Measurements from ENCODE around the gene FOLR1. TPM values are rescaled to one million over a fixed set of nuclear protein-coding genes. Genes with fewer than 3 reads are reported as not detected.

FOLR1 gene
- total RNA-seq, 1 experiment from 2014 or later: not detected

DNA sequence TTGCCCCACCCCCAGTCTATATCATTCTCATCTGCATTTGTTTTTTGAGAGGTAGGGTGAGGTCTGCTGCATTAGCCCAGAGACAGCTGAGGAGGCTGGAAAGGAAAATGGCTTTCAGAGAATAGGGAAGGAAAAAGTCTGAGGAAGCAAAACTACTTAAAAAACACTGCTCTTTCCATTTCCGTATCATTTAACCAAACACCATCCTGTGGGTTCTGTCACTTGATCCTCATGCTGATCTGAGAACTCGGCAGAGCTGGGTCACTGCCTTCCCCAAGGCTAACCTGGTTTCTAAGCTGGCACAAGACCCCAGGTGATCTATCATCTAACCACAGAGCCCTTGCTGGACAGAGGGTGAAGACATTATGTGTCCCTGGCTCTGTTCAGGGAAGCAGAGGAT is 25.9 kb downstream of the FOLR1 start:
- ChIA-PET POLR2A (no interaction called here), CTCF (no interaction called here)
- no peak overlapping the region for H3K4me3 ChIP-seq (ENCODE audit: low read depth in 2 of 2, low read length in 2 of 2)
- TF ChIP-seq TCF7L2 (IDR thresholded peaks at IDR 0.05; ENCODE audit: low read depth, low read length) (no peak), REST (IDR thresholded peaks at IDR 0.05; ENCODE audit: insufficient read depth in 1 of 2, low read depth in 2 of 2, low read length in 1 of 2) (no peak), POLR2AphosphoS5 (IDR thresholded peaks at IDR 0.05; ENCODE audit: low read depth, low read length) (no peak), SIN3A (IDR thresholded peaks at IDR 0.05; ENCODE audit: borderline replicate concordance, insufficient read depth, low read depth, low read length) (no peak)
- TF ChIP-seq, protein P1, sequence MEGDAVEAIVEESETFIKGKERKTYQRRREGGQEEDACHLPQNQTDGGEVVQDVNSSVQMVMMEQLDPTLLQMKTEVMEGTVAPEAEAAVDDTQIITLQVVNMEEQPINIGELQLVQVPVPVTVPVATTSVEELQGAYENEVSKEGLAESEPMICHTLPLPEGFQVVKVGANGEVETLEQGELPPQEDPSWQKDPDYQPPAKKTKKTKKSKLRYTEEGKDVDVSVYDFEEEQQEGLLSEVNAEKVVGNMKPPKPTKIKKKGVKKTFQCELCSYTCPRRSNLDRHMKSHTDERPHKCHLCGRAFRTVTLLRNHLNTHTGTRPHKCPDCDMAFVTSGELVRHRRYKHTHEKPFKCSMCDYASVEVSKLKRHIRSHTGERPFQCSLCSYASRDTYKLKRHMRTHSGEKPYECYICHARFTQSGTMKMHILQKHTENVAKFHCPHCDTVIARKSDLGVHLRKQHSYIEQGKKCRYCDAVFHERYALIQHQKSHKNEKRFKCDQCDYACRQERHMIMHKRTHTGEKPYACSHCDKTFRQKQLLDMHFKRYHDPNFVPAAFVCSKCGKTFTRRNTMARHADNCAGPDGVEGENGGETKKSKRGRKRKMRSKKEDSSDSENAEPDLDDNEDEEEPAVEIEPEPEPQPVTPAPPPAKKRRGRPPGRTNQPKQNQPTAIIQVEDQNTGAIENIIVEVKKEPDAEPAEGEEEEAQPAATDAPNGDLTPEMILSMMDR (IDR thresholded peaks at IDR 0.05): no peak
- DNase-seq (ENCODE audit: low read depth, low spot score) (no peak), ATAC-seq (no peak)
- no peaks in the 10 kb centered on the region for H3K9me3 ChIP-seq (ENCODE audit: control insufficient read depth, insufficient read depth, low read depth, low read length)
- in situ Hi-C loops (cut with HindIII; ENCODE audit: low pct_unique_long_range_greater_than_20kb, low sequenced_read_pairs) (no loop called here), intact Hi-C loops (cut with micrococcal nuclease; ENCODE audit: unreplicated experiment) (no loop called here)
- H3K27ac ChIP-seq (ENCODE audit: low read length): no peak overlapping the region
- peaks cover 7% of the 10 kb centered on the region; the same call in 1 of the 2 replicates for H3K27me3 ChIP-seq (ENCODE audit: control insufficient read depth, insufficient read depth, low read length)
- H3K36me3 ChIP-seq (ENCODE audit: control insufficient read depth, insufficient read depth, low read length): no peaks in the 10 kb centered on the region
- peaks cover 11% of the 10 kb centered on the region for H3K4me1 ChIP-seq (ENCODE audit: control insufficient read depth, insufficient read depth, low read length)
- no TSS peak for BruUV-seq (replicated peaks)

DNA sequence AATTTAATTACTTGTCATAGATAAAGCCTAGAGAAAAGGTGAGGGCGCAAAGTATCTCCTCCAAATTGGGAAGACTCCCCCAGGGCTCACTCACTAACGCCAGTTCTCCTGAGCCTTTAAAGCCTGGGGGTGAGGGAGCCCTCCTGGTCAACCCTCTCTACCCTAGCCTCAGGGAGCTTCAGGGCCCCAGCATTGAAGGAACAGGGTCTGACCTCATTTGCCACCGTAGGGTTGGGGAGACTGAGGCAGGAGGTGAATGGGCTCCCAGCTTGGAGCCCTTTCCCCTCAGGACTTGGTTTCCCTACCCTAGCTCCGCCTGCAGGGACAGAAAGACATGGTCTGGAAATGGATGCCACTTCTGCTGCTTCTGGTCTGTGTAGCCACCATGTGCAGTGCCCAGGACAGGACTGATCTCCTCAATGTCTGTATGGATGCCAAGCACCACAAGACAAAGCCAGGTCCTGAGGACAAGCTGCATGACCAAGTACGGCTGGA is 26.4 kb downstream of the FOLR1 start:
- H3K4me3 ChIP-seq (ENCODE audit: low read depth in 2 of 2, low read length in 2 of 2): no peak overlapping the region
- in situ Hi-C loops (cut with HindIII; ENCODE audit: low pct_unique_long_range_greater_than_20kb, low sequenced_read_pairs) (no loop called here), intact Hi-C loops (cut with micrococcal nuclease; ENCODE audit: unreplicated experiment) (no loop called here)
- ChIA-PET POLR2A (no interaction called here), CTCF (no interaction called here)
- H3K27ac ChIP-seq (ENCODE audit: low read length): no peak overlapping the region
- H3K4me1 ChIP-seq (ENCODE audit: control insufficient read depth, insufficient read depth, low read length): peaks cover 11% of the 10 kb centered on the region
- TF ChIP-seq TCF7L2 (IDR thresholded peaks at IDR 0.05; ENCODE audit: low read depth, low read length) (no peak), POLR2AphosphoS5 (IDR thresholded peaks at IDR 0.05; ENCODE audit: low read depth, low read length) (no peak), SIN3A (IDR thresholded peaks at IDR 0.05; ENCODE audit: borderline replicate concordance, insufficient read depth, low read depth, low read length) (no peak), REST (IDR thresholded peaks at IDR 0.05; ENCODE audit: insufficient read depth in 1 of 2, low read depth in 2 of 2, low read length in 1 of 2) (no peak)
- TF ChIP-seq, protein P1 (IDR thresholded peaks at IDR 0.05): no peak
- no peak for DNase-seq (ENCODE audit: low read depth, low spot score)
- peaks cover 3% of the 10 kb centered on the region; the same call in 1 of the 2 replicates for H3K27me3 ChIP-seq (ENCODE audit: control insufficient read depth, insufficient read depth, low read length)
- H3K36me3 ChIP-seq (ENCODE audit: control insufficient read depth, insufficient read depth, low read length): no peaks in the 10 kb centered on the region
- no peak for ATAC-seq
- BruUV-seq (replicated peaks): no TSS peak
- no peaks in the 10 kb centered on the region for H3K9me3 ChIP-seq (ENCODE audit: control insufficient read depth, insufficient read depth, low read depth, low read length)
